ENCODE results near the gene CHPF.

The CHPF gene

GRCh38 chr2:219567791-219568361, 24.3 kb upstream of the CHPF start:
- no peak for DNase-seq (ENCODE audit: low spot score)

- no peak for DNase-seq (ENCODE audit: low spot score)
Observed at GRCh38 chr2:219567131-219567530, 23.5 kb upstream of the CHPF start.

GRCh38 chr2:219566640-219567039, 23.0 kb upstream of the CHPF start:
- DNase-seq (ENCODE audit: low spot score), result no peak

GRCh38 chr2:219565130-219566080, 21.8 kb upstream of the CHPF start:
- no peak for DNase-seq (ENCODE audit: low spot score)

- DNase-seq (ENCODE audit: low spot score), result no peak
Observed at GRCh38 chr2:219563271-219563928, 19.8 kb upstream of the CHPF start.

- DNase-seq (ENCODE audit: low spot score), result no peak
Observed at GRCh38 chr2:219562049-219563020, 18.7 kb upstream of the CHPF start.

- no peak for DNase-seq (ENCODE audit: low spot score)
Observed at GRCh38 chr2:219561179-219562048, 17.8 kb upstream of the CHPF start.

- no peak for DNase-seq (ENCODE audit: low spot score)
Observed at GRCh38 chr2:219560893-219561178, 17.2 kb upstream of the CHPF start.

GRCh38 chr2:219560037-219560892, 16.7 kb upstream of the CHPF start:
- DNase-seq (ENCODE audit: low spot score), result no peak

- no peak for DNase-seq (ENCODE audit: low spot score)
Observed at GRCh38 chr2:219559156-219559915, 15.7 kb upstream of the CHPF start.

GRCh38 chr2:219557791-219558785, 14.5 kb upstream of the CHPF start:
- DNase-seq (ENCODE audit: low spot score), result no peak

- no peak for DNase-seq (ENCODE audit: low spot score)
Observed at GRCh38 chr2:219557320-219557719, 13.7 kb upstream of the CHPF start.

- DNase-seq (ENCODE audit: low spot score), result no peak
Observed at GRCh38 chr2:219556413-219556812, 12.8 kb upstream of the CHPF start.

- no peak for DNase-seq (ENCODE audit: low spot score)
Observed at GRCh38 chr2:219555956-219556355, 12.3 kb upstream of the CHPF start.

GRCh38 chr2:219554350-219554749, 10.7 kb upstream of the CHPF start:
- DNase-seq (ENCODE audit: low spot score), result no peak

- no peak for DNase-seq (ENCODE audit: low spot score)
Observed at GRCh38 chr2:219553463-219553963, 9.9 kb upstream of the CHPF start.

GRCh38 chr2:219553168-219553417, 9.5 kb upstream of the CHPF start:
- DNase-seq (ENCODE audit: low spot score), result no peak

Measured in putamen (tissue), 1 donor.